Chondrocyte (in vitro differentiated cells): ENCODE results near the gene CYSRT1. TPM values are rescaled to one million over a fixed set of nuclear protein-coding genes. Genes with fewer than 3 reads are reported as not detected.

Experiments
- DNase-seq: peaks from one replicate; pipeline ENCODE4 v3.0.0; 2021; ENCODE audit warnings: mixed read lengths, low spot score
- H3K27ac Mint-ChIP-seq: one replicate; pipeline ENCODE4 v1.8.0; 2021; ENCODE audit warnings: mild to moderate bottlenecking, moderate library complexity, mixed read lengths; ENCODE audit not compliant: unreplicated experiment
- H3K27me3 Mint-ChIP-seq: 2 replicates; pipeline ENCODE4 v1.8.0; 2021; ENCODE audit warnings: low read depth, mixed read lengths
- H3K36me3 Mint-ChIP-seq: 2 replicates; pipeline ENCODE4 v1.8.0; 2021; ENCODE audit warnings: low read depth, mixed read lengths
- H3K4me1 Mint-ChIP-seq: 2 replicates; pipeline ENCODE4 v1.8.0; 2021; ENCODE audit warnings: low read depth, mild to moderate bottlenecking, mixed read lengths
- H3K4me3 Mint-ChIP-seq: one replicate; pipeline ENCODE4 v1.8.0; 2021; ENCODE audit warnings: mild to moderate bottlenecking, moderate library complexity, mixed read lengths; ENCODE audit not compliant: unreplicated experiment
- H3K9me3 Mint-ChIP-seq: 2 replicates; pipeline ENCODE4 v1.8.0; 2021; ENCODE audit warnings: low read depth, mixed read lengths
- CTCF ChIP-seq: fragments of 200-600 bp; sonication (generic); IDR thresholded peaks from 2 replicates; pipeline ENCODE4 v1.5.0; 2021; ENCODE audit warnings: antibody characterized with exemption, mild to moderate bottlenecking, moderate library complexity
- total RNA-seq: library from RNA; stranded (reverse); gene quantifications from 3 replicates; pipeline ENCODE4 v1.2.1, GENCODE V29; 2021

The CYSRT1 gene
- total RNA-seq, 1 donor from 2014 or later = 0.92 TPM

GRCh38 chr9:137227853-137228505, 3.0 kb downstream of the CYSRT1 start:
- no peak overlapping the region for H3K4me3 Mint-ChIP-seq
- peaks cover 2% of the 10 kb centered on the region for H3K27me3 Mint-ChIP-seq
- no peak overlapping the region for H3K27ac Mint-ChIP-seq

GRCh38 chr9:137228506-137228967, 3.6 kb downstream of the CYSRT1 start:
- Mint-ChIP-seq H3K4me3 (no peak overlapping the region), H3K27me3 (peaks cover 2% of the 10 kb centered on the region), H3K27ac (no peak overlapping the region), H3K9me3 (no peaks in the 10 kb centered on the region), H3K4me1 (peaks cover 9% of the 10 kb centered on the region), H3K36me3 (no peaks in the 10 kb centered on the region)
- DNase-seq = no peak
- TF ChIP-seq CTCF = no peak

More at GRCh38 chr9:137227853-137228505, 3.0 kb downstream of the CYSRT1 start:
- no peak for TF ChIP-seq CTCF
- Mint-ChIP-seq H3K36me3 (no peaks in the 10 kb centered on the region), H3K9me3 (no peaks in the 10 kb centered on the region), H3K4me1 (peaks cover 11% of the 10 kb centered on the region)
- DNase-seq = no peak

- no peaks in the 10 kb centered on the region for H3K36me3 Mint-ChIP-seq
- peaks cover 6% of the 10 kb centered on the region for H3K4me1 Mint-ChIP-seq
- DNase-seq = no peak
- H3K27ac Mint-ChIP-seq = no peak overlapping the region
- H3K9me3 Mint-ChIP-seq = no peaks in the 10 kb centered on the region
- TF ChIP-seq CTCF = no peak
- no peak overlapping the region for H3K4me3 Mint-ChIP-seq
- H3K27me3 Mint-ChIP-seq = peaks cover 2% of the 10 kb centered on the region
Observed at GRCh38 chr9:137228968-137229896, 4.3 kb downstream of the CYSRT1 start.

- no peak for TF ChIP-seq CTCF
- Mint-ChIP-seq H3K27me3 (peaks cover 2% of the 10 kb centered on the region), H3K9me3 (no peaks in the 10 kb centered on the region), H3K4me1 (peaks cover 6% of the 10 kb centered on the region), H3K4me3 (no peak overlapping the region), H3K27ac (no peak overlapping the region), H3K36me3 (no peaks in the 10 kb centered on the region)
- no peak for DNase-seq
Observed at GRCh38 chr9:137229903-137230704, 5.1 kb downstream of the CYSRT1 start.
